ENCODE data around the gene LYRM2.
A peak's percentile ranks its signal among the peaks of the same experiment; 100 is the strongest.

Gene LYRM2, protein sequence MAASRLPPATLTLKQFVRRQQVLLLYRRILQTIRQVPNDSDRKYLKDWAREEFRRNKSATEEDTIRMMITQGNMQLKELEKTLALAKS

GRCh38 chr6:89638320-89639195 lies at the start of gene LYRM2:
Gene LYRM2 (minus strand): TSS chr6:89638747. CDS start chr6:89638716, 31 bp downstream.
- peak; percentile 91 for DNase-seq

DNA sequence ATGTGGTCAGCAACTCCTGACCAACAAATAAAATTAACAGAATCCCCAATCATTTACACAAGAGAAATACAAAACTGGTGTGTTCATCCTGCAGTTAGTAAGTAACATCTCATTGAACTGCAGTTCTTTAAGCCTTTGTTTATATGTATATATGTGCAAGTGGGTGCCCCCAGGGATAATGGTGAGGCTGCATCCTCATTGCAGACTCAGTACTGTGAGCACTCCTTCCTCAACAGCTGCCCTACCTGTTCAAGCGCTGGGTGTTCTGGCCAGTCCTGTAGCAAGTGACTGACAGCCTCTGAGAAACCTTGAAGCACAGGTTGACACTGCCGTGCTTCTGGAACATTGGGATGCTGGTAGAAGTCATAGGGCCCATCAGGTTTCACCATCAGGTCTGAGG lies 49.8 kb upstream of the LYRM2 start:
- no peak for DNase-seq

GRCh38 chr6:89685311-89685710 lies 46.8 kb upstream of the LYRM2 start:
- no peak for DNase-seq

DNA sequence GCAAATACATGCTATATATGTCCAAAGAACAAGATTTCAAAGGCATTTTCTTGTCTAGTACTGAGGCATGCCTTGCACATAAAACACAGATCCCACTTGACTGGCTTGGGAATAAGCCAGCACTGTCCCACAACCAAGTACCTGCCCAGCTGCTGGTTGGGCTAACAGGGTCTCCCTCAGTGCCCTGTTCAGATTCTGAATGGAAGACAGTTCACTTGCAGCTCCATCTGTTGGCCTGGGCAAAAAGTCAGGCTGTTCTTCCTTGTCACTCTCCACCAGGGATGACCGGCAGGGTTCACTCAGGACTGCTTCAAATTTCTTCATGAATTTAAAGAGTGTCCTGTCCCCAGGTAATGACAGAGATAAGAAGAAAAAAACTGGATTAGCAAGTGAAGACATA lies 44.4 kb upstream of the LYRM2 start:
- no peak for DNase-seq

GRCh38 chr6:89681983-89682564 lies 43.5 kb upstream of the LYRM2 start:
- no peak for DNase-seq

DNA sequence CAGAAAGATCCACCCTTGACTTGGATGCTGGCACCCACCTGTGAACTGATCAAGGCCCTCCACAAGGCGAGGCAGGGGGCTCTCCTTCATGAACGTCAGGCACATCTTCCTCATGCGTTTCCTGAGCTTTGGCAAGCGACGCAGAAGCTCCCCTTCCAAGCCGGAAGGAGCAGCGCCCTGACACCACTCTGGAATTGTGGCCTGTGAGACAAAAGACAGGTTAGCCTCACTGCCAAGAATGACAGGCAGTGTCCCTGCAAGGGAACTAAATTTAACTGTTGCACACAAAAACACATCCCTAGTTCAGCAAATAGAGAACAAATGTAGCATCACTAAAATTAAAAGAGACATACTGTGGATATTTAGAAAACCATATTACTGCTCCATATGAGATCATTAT lies 42.0 kb upstream of the LYRM2 start:
- DNase-seq: no peak

DNA sequence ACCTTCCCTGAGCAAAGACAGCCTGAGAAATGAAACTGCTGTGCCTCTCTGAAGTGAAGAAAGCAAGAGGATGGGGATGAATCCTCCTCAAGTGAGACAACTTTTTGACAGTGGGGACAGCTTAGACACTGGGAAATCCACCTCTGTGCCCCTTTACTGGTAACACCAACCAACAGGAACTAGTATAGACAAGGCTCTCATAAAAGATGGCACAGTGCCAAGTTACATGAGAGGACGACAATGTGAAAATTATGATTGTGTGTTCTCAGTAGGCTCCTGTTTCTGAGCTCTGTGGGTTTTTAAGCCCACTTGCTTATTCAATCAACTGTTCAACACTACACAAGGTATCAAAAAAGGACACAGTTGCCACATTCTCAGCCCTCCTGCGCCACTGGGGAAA lies 41.6 kb upstream of the LYRM2 start:
- no peak for DNase-seq

DNA sequence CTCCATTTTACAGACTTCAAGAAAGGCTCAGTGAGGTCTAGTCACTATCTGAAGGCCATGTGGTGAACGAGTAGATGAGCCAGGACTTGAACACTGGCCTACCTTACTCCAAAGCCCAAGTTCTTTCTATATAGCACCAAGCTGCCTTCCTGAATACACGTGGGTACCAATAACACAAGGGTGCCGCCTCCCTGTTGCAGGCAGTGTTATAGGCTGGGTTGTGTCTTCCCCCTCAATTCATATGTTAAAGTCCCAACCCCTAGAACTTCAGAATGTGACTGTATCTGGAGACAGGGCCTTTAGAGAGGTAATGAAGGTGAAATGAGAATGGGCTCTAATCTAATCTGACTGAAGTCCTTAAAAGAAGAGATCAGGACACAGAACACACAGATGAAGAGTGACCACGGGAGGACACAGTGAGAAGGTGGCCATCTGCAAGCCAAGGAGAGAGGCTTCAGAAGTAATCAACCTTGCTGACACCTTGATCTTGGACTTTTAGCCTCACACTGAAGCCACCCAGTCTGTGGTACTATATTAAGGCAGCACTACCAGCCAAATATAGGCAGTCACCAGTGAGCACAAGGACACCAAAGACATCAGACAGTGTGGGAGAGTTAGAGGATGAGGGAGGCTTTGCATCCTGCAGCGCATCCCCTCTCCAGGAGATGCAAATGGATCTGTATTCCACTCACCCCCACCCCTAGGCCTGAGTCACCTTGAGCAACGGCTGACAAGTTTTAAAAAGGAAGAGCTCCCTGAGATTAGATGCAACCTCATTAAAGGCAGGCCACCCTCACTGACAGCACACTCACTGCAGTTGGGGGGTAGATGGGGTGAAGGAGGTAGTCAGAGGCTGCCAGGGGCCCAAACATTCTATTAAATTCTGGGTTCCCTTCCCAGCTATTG lies 40.9 kb upstream of the LYRM2 start:
- no peak for DNase-seq

GRCh38 chr6:89678531-89678930 lies 40.0 kb upstream of the LYRM2 start:
- no peak for DNase-seq

DNA sequence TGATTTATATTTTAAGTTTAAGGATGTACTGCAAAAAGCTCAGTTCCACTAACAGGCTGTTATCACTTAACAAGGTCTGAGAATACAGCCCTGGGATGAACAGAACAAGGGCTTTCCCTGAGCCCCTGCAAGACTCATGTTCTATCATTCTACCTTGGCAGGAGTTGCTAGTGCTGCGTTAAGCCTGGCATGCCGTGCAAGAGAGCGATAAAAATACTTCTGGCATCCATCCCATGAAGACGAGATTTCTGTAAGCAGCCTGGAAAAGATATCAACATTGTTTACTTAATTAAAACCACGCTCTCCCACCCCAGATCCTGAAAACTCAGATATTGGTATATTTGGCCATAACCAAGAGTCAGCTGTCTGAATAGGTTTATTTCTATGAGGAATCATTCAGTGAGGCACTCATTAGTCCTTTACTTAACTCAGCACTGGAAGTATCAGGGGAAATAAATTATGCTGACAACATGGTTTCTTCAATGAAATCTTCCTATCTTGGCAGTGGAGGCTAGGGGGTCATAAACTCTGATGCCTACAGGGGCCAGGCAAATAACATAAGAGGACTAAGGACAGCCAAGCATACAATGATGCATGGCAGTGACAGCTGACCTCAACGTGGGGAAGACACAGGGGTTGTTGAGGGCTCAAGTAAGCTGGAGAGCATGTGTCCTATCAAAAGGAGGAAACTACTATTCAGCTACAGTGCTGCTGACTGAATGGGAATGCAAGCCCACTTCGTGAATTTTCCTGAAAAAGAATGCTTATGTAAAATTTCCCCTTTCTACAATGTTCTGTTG lies 37.6 kb upstream of the LYRM2 start:
- no peak for DNase-seq

- DNase-seq: no peak
Observed at GRCh38 chr6:89670935-89671565, 32.5 kb upstream of the LYRM2 start.

DNA sequence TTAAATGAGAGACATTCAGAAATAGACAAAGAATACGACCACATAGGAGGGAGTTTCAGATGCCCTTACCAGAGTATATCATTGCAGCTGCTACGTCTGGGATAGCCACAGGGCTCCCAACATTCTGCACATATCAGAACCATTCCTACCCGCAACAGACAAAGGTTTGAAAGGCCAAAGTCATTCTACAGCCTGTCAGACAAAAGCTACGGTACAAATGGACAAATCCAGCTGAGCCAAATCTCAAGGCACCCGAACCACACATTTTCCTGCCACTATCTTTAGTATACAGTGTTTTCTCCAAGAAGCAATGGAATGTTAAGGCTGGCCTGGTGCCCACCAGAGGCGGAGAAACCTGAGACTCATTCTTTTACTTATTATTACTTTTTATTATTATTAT lies 30.5 kb upstream of the LYRM2 start:
- no peak for DNase-seq

- no peak for DNase-seq
Observed at GRCh38 chr6:89667872-89668556, 29.5 kb upstream of the LYRM2 start.

DNA sequence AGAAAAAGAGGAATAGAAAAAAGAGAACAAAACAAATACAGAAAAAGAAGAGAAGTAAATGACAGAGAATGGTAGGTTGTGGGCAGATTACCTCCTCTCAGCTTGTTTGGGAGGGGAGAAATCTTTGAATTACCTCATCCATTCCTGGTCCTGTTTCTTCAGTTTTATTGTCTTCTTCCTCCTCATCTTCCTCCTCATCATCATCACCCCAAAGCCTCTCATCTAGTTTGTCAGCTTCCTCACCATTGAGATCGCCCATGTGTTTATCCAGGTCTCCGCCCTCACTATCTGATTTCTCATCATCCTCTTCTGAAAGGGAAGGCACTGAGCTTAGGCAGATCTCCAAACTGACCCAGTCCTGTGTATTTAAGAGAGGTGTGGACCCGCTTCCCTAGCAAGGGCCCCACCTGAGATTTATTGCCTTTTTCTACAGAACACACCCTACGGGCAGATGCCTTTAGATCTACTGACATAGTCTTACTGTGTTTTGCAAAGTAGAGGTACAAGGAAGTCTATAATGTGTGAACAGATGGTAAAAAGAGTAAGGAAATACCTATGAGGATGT lies 24.2 kb upstream of the LYRM2 start:
- no peak for DNase-seq

DNA sequence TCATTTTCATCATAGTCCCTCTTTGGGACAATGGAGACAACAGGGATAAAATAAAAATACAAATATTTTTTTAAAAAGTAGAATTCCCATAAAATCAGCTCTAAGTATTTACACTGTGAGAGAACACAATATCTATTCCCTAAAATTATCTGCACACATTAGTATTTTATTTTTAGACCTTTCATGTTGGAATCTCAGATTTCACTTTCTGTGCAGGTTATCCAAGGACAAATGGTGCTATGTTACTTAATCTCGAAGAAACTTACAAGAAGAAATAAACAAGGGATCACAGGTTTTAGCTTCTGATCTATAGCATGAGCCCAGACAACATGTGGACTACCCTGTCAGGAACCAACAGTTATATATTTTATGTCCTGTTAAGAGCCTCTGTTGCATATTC lies 23.0 kb upstream of the LYRM2 start:
- no peak for DNase-seq

DNA sequence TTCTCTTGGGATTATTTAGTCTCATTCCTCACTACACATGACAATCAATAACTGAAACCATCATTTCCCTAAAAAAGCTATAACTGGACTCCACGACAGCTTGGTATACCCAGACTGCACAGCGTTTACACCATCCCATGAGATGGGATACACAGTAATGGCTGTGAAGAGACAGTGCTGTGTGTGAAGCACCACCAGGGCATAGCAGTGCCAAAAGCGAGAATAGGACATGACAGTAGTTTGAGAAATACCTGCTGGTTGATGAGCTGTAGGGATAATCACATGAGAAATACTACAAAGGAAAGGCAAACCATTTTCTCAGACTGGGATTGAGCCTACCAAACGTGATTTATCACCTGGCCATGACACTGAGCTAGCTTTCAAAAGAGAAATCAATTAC lies 22.4 kb upstream of the LYRM2 start:
- DNase-seq: no peak

GRCh38 chr6:89657445-89658158 lies 19.1 kb upstream of the LYRM2 start:
- no peak for DNase-seq

DNA sequence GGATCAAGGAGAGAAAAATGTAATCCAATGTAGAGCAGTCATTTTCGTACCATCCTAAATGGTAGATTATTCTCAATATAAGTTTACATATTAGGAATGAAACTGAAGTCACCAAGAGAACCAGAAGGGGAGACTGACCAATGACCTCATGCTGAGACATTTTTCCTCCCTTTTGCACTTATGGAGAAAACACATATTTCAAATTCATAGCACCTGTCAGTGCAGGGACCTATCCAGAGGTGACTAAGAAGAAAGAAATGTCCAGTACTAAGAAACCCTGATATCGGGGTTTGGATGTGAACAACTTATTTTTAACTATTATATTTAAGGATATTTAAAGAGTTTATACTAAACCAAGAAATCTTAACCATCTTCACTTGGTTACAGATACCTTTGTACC lies 16.6 kb upstream of the LYRM2 start:
- no peak for DNase-seq

GRCh38 chr6:89650579-89650978 lies 12.0 kb upstream of the LYRM2 start:
- no peak for DNase-seq

DNA sequence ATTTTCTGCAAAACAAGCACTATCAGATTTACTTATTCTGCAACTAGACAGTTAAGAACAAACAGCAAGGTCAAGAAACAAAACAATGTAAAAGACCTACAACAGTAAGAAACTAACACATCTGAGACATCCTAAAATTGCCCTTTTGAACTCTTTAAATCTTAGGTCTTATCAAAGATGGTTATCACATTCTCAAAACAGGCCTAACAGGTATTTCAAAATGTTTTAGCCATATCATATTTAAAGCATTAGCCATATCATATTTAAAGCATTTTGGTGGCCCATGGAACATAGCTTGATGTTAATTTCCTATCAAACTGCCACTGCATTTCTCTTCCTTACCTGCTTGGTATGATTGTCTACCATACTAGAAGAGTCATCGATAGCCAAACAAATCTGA lies 11.1 kb upstream of the LYRM2 start:
- no peak for DNase-seq

Data from DMS153 (cell line).